Measurements from ENCODE around the gene TRIO.

GRCh38 chr5:14516901-14517300 lies 373.8 kb downstream of the TRIO start:
- TF ChIP-seq POLR2AphosphoS5 (IDR thresholded peaks at IDR 0.05; ENCODE audit: low read depth, low read length): no peak
- no peak for TF ChIP-seq USF2 (IDR thresholded peaks at IDR 0.05; ENCODE audit: borderline replicate concordance, low read depth, low read length)
- TF ChIP-seq MXI1 (IDR thresholded peaks at IDR 0.05; ENCODE audit: low read depth, low read length): no peak
- no peak for TF ChIP-seq PBX3 (IDR thresholded peaks at IDR 0.05)
- no peak for TF ChIP-seq FOXM1 (IDR thresholded peaks at IDR 0.05; ENCODE audit: low read depth)
- TF ChIP-seq NFIC (IDR thresholded peaks at IDR 0.05; ENCODE audit: borderline replicate concordance): no peak
- no peak for TF ChIP-seq MAX (IDR thresholded peaks at IDR 0.05; ENCODE audit: low read depth)
- no peak for TF ChIP-seq CTCF (IDR thresholded peaks at IDR 0.05)
- no peak for TF ChIP-seq REST (IDR thresholded peaks at IDR 0.05; ENCODE audit: low read depth, low read length)
- no peak for TF ChIP-seq RAD21 (IDR thresholded peaks at IDR 0.05; ENCODE audit: low read length)
- no peak for TF ChIP-seq EZH2phosphoT487 (IDR thresholded peaks at IDR 0.05; ENCODE audit: borderline replicate concordance, low read depth)
- TF ChIP-seq TCF12 (IDR thresholded peaks at IDR 0.05): no peak
